CD4-positive, alpha-beta T cell treated with Interferon alpha-2 for 1 hour (primary cell): ENCODE measurements around the gene KRT76.

Source experiments
- DNase-seq, 2 donors: peaks; one replicate each; pipeline ENCODE4 v3.0.0-alpha.2; 2020 to 2022

KRT76 gene

DNA sequence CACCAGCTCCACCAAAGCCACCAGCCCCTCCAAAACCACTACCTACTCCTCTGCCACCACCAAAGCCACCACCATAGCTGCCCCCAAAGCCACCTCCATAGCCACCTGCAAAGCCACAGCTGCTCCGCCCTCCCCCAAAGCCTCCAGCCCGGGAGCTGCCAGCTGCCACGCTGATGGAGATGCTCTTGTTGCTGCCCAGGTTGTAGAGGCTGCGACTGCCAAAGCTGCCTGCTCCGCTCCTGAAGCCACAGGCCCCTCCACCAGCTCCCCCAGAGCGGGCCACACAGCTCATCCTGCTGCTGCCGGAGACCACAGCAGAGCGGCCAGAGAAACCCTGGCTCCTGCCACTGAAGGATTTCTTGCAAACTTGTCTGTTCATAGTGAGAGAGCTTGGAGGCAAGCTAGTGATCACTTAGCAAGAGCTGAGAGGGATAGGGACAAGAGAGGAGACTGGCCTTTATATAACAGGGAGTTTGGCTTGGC is at the start of gene KRT76:
KRT76 (minus strand) TSS at position 433 of the 483 bp plus-strand sequence; CDS start at position 379, 54 bp downstream.
- no peak for DNase-seq

DNA sequence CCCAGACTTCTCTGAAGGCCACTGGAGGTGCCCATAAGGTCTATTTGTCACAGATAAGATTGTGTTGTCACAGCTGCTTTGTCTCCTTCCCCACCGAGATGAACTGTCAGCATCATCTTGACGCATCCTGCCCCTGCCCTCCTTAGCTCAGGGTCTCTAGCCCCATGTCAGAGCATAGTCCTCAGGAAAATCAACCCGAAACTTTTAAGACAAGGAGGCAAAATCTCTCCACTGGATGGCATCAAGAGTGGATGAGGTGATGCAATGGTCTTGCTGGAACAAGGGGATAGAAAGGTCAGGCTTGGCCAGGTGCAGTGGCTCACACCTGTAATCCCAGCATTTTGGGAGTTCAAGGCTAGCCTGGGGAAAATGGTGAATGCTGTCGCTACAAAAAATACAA is 48.8 kb upstream of the KRT76 start:
- no peak for DNase-seq

DNA sequence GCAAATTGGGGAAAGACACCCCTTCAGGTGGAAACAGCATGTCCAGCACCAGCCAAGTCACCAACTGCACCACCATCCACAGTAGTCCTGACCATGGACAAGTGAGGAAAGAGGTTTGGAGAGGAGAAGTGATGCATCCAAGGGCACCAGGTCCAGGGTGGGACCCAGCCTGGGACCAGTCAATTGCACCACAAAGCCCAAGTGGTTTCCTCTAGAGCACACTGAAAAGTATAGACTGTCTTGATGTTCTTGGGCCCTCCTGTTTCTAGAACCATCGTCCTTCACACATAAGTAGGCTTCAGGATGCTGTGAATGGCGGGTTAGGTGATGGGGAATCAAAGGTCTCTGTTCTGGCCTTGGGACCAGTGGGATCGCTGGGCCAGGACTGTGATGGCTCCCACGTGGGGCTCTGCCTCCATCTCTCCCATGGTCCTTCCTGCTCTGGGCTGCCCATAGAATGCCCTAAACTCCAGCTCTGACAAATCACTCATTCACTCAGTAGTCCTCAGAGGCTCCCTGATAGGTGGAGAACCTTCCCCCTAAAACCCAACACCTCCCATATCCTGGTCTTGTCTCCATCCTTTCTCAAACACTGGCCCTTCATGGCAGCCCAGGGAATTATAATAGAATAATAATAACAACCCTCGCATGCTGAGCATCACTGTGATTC is 47.7 kb upstream of the KRT76 start:
- no peak for DNase-seq

DNA sequence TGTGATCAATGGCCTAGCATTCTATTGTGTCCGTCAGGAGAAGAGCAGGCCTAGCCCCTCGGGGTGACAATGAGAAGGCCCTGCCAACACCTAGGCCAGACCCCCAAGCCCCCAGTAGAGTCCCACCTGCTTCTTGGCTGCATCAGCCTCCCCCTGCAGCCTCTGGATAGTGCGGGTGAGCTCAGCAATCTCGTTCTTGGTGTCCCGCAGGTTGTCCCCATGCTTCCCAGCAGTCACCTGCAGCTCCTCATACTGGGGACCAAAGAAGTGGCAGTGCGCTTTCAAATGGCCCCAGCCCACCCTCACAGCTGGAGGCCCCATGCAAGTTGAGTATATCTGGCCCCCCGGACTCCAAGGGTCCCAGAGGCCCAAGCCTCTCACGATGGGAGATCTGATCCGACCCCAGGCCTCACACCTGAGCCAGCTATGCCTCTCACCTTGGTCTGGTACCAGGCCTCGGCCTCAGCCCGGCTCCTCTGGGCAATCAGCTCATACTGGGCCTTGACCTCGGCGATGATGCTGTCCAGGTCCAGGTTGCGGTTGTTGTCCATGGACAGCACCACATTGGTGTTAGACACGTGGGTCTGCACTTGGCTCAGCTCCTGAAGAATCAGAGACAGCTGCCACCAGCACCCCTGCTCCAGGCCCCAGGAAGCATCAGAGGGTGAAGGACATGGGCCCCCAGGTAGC is 46.8 kb upstream of the KRT76 start:
- no peak for DNase-seq

DNA sequence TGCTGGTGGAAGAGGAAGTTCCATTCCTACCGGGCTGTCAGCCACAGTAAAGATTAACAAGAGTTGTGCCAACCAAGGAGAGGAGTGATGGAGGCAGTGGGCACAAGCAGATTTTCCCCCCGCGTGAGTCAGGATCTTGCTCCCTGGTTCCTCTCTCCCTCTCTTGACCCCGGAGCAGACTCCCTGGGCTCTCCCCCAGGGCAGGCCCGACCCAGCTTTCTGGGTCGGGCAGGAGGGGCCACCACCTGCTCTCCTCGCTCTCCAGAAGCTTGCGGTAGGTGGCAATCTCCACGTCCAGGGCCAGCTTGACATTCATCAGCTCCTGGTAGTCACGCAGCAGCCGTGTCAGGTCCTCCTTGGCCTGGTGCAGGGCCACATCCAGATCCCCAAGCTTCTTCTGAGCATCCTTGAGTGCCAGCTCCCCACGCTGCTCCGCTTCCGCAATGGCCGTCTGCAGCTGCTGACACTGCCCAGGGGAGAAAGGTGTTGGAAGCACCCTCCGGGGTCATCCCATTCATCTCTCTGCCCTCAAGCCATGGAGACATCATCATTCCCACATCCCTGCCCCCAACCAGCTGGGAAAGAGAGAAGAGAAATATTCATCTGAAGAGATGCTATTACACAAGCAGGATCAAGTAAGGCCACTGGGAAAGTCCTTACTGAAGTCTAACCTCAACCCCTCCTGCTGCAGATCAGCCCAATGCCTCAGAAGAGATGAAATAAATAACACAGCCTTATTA is 45.8 kb upstream of the KRT76 start:
- no peak for DNase-seq

DNA sequence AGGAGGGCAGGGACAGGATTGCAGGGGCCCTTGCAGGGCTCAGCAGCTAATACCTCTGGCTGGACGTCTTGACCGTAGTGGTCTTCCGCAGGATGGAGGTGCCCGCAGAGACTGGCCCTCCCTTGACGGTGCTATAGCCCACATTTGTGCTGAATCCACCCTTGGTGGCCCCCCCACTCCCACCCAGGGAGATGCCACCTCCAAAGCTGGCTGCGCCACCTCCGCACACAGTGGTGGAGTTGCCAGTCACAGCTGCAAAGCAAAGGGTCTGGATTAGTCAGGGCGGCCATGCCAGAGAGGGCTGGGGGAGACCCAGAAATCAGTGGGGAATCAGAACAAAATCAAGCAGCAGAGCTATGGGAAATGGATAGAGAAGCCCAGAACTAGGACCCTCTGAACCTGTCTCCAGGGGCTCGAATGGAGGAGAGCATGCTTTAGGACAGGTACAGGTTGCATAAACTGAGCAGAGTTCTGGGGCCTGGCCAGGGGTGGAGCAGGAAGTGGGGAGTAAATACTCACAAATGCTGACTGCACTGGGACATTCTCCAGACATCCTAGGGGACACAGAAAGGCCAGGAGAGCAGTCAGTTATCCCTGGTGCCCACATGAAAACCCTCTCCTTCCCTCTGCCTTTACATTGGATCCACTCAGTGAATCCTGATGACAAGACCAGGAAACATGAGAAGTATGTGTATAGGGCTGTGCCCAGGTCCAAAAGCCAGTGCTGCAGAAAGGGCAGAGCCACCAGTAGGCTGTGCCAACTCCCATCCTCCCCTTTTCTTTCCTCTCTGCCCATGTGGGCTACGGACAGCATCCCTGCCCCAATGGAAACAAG is 44.9 kb upstream of the KRT76 start:
- DNase-seq: no peak

DNA sequence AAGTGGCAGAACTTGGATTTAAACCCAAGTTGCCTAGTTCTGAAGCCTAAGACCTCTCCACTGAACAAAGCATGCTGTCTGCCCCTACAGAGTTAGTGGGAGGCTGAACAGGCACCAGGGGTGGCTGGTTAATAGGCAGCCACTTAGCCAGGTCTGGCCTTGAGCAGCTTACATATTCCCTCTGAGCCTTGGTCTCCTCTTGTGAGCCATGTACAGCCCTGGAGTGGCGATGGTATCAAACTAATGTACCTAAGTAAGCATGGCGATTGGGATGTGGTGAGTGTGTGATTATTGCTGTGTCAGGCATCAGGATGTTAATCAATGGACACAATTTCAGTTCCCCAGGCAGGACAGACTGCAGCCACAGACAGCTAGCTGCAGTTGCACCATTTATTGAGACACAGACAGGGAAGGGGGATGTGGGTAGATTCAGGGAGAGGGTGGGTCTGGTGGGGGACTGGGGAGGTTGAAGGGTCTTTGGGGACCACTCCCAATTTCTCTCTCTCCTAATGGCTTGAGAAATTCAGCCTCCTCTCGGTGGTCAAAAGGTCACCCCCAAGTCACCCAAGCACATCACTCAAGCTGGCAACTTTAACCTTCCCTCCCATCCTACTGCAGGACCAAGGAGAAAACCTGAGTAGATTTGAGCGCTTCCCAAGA is 44.1 kb upstream of the KRT76 start:
- no peak for DNase-seq

DNA sequence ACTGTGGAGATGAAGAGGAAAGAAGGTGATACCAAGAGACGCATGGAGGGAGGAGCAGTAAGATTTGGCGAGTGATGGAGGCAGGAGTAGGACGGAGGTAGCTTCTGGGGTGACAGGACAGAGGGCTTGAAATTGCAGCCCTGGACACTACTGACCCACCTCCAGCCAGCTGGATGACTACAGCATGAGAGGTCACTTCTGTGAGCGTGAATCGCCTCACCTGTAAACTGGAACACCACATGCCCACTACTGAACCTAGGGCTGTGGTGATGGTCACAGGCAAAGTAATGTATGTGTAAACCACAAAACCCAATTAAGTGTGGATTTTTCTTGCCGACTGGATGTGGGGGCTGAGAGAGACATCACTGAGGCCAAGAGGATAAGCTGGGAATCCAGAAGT is 43.4 kb upstream of the KRT76 start:
- no peak for DNase-seq

DNA sequence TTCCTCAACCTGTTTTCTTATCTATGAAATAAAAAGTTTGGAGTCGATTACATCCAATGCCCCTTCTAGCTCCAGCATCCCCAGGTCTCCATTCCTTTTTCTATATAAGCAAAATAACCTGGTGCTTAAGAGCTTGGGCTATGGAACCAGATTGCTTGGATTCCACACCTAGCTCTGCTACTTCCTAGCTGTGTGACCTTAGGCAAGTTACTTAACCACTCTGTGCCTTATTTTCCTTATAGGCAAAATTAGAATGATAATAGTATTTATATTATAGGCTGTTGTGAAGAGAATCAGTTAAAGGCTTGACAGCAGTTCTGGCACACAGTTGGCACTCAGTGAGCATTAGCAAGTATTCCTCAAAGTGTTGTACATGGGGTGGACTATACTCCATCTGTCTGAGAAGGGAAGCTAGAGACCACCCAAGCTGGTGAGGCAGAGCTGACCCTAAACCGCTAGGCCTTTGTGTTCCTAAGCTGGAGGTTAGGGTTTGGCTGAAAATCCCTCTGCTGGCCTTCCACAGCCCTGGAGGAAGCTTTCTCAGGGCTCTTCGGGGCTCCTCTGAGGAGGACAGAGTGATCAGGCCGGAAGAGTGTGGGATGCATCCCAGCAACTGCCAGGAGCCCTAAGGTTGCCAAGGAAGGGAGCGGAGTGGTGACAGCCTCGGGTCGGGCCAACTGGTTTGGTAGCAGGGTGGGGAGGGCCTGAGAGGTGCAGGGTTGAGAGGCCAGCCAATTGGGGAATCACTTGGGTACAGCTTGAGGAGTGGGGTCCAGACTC is 42.8 kb upstream of the KRT76 start:
- no peak for DNase-seq

DNA sequence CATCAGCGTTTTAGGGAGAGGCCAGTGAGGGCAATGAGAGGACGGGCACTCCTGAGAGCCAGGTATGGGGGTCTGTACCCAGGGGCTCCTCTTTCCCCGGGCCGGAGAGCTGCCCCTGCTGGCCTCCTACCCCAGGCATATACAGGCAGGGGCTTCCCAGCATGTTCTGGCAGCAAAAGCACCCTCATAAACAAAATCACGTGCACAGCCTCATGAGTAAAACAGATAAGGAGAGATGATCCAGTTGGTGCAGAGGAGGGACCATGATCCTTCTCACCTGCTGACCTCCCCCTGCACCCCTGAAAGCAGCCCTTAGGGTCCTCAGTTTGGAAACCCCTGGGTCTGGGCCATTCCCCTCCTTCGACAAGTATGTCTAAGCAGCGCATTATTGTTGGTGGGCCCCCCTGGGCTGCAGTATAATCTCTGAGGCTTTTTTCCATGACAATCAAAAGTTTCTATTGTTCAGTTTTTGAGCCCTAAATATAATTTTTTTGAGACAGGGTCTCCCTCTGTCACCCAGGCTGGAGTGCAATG is 41.8 kb upstream of the KRT76 start:
- DNase-seq: no peak

DNA sequence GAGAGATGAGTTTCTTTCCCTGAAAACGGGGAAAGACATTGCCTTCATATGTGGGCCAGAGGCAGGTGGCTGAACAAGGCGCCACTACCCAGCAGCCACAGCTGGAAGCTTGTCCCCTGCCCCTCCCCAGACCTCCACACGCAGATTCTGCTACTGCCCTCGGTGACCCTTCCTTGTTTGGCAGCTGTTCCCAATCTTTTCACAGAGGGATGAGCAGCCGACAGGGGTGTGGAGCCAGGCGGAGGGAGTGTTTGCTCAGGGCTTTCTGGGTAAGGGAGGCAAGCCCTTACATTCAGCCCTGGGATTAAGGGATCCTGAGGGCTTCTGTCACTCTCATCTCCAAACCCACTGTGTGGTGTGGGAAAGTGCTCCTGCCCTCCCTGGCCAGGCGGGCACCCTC is 41.2 kb upstream of the KRT76 start:
- no peak for DNase-seq

DNA sequence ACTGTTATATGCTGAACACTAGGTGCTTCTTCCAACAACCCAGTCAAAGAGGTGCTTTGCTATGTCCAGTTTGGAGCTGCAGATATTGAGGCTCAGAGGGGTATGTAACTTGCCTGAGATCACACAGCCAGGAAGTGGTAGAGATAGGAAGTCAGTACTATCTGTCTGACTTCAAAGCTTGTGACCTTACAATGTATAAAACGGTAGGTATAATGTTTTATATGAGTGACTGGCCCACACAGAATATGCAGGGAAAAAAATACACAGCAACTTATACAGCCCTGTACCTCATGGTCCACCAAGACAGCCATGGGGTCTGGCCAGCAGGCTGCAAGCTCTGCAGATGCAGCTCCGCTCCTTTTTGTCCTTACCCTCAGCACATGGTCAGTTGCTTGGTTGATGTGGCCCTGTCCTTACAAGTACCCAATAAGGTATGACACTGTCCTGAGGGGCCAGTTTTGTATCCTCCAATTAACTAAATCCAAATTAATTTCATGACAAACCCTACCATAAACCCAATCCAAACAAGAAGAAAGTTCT is 40.6 kb upstream of the KRT76 start:
- DNase-seq: no peak

DNA sequence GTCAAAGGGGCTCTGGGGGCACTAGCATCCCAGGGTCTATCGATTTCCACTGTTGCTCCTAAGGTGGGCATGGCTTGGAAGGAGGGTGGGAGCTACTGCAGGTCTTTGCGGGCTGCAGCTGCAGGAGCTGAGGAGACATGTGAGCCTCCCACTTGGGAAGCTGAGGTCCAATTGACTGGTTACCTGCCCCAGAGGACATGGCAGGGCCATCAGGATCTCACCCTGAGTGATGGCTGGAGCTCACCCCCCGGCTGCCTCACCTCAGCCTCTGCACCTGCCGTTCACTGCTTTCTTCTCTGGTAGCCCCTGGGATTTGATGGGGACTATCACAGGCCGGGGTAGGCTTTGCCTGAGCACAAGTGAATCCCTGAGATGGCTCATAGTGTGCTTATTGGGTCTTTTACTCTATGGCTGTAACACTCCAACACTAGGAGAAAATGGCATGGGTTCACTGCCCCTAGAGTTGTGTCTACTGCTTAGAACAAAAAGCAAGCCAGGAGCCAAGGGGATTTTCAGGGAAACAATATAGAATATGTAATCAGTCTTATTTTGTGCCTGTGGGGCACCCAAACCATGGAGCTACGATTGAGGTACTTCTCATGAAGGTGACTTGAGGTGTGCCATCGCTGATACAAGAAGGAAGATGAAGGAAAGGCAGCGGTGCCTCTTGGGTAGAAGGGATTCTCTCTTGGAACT is 40.0 kb upstream of the KRT76 start:
- no peak for DNase-seq

DNA sequence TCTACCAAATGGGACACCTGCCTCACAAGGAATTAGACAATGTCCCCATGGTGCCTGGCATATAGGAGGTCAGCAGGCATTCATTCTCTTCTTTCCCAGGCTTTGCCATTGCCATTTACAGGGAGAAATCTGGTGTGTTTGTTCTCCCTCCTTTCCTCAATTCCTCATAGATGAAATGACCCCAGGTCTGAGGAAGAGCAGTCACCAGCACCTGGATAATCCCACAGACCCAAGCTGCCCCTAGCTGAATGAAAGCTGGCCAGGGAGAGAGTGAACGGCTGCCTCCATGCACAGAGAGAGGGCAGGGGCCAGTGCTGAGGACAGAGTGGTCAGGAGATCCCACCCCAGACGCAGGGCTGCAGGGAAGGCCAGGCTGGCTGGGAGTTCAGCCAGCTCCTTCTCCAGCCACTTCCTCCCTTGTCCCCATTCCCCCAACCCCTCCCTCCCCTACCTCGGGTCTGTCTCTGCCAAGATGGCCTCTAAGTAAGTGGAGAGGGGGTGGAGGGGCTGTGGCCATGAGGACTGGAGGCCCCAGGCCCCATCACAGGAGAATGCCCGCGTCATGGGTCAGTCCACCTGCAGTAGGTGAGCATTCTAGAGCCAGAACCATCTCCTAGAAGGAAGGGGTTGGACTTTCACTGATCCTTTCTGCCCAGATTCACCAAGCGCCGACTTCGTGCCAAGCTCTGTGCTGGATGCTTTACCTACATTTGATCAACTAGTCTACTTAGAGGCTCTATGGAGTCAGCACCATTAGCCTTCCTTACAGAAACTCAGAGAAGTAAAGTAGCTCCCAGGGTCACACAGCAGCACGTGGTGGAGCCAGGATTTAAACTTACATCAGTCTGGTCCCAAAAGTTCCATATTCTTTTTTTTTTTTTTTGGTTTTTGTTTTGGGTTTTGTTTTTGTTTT is 38.8 kb upstream of the KRT76 start:
- no peak for DNase-seq

DNA sequence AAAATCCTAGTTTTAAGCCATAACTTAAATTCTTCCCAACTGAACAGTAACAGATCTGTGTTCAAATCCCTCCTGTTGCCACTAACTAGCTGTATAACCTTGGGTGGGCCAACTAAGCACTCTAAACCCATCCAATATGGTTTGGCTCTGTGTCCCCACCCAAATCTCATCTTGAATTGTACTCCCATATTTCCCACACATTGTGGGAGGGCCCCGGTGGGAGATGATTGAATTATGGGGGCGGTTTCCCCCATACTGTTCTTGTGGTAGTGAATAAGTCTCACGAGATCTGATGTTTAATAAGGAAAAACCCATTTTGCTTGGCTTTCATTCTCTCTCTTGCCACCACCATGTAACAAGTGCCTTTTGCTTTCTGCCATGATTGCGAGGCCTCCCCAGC is 38.0 kb upstream of the KRT76 start:
- DNase-seq: no peak

DNA sequence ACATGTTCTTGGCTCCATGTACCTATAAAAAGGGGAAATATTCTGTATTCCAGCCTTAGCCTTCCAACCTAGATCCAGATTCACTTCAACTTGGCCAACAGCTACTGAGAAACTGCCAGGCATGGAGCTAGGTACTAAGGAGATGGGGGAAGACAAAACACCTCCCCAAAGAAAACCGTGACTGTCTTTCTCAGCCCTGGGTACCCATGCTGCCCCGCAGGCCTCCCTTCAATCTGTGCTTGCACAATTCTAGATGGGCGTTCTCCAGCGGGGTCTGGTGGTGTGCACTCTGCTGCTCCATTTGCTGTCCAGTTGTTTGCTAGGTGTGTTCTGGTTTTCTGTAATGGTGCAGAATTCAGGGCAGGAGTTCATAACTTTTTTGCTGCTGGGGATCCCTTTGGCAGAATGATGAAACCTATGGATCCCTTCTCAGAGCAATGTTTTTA is 37.6 kb upstream of the KRT76 start:
- no peak for DNase-seq

DNA sequence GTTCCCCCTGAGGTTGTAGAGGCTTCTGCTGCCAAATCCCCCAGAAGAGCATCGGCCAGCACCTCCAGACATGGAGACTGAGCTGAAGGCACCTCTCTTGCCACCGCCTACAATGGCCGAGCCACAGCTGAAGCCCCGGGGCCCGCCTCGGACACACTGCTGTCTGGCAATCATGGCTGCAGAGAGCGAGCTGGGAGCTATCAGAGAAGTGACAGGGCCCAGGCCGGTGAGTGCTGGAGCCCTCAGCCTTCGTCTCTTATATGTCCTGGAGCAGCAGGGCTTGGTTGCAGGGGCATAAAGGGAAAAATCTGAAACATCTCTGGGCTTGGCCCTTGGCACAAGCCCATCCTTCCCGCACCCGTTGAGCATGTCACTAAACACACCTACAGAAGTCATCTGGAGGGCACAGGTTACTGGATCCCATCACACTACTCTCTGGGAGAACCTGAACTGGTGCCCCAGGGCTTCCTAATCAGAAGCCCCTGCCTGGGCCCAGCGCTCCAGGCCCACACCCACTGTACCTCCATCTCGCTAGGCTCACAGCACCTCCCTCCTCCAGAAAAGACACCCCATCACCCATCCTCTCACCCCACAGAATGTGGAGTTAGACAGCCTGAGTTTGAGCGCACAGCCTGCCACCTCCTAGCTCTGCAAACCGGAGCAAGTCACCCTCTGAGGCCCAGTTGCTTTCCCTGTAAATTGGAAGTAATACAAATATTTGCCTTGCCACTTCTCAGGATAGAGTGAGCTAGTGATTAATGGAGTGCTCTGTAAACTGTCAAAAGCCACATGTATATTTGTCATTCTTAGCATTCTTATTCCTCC is 37.0 kb upstream of the KRT76 start, which contains the start of gene KRT4:
KRT4 (minus strand) TSS at position 232 of the 825 bp plus-strand sequence; CDS start at position 174, 58 bp downstream.
- no peak for DNase-seq

DNA sequence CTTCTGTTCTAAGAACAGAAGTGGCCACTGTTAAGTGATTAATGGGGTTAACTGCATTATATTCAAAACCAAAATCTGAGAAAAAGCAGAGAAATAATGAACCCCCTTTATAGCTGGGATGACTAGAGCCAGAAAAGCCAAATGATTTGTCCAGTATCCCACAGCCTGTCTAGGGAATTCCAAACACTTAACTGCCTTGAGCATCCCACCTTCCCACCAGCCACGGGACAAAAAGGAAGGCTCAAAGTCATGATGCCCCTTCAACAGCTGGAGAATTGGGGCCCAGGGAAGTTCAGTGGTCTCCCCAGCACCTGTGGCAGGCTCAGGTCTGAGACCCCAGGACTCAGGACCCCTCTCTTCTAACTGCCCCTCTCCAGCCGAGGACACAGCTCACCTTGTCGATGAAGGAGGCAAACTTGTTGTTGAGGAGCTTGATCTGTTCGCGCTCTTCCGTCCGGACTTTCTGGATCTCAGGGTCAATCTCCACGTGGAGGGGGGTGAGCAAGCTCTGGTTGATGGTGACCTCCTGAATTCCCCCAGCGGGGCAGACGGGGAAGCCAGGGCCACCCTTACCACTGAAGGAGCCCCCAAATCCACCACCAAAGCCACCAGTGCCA is 36.2 kb upstream of the KRT76 start:
- DNase-seq: no peak
